H9 (cell line): ENCODE results near the gene RGS2. TPM values are rescaled to one million over a fixed set of nuclear protein-coding genes. Genes with fewer than 3 reads are reported as not detected.

Source experiments
- DNase-seq: peaks from one replicate; pipeline ENCODE4 v3.0.0-alpha.2; 2017
- H2AFZ ChIP-seq: one replicate; pipeline ENCODE4 v1.6.1; 2013; ENCODE audit warnings: mild to moderate bottlenecking, low read length, control low read depth, moderate library complexity
- H2AK5ac ChIP-seq: 2 replicates; pipeline ENCODE4 v1.6.1; 2013; ENCODE audit warnings: low read length, control low read depth, mixed read lengths; ENCODE audit not compliant: insufficient read length
- H2BK120ac ChIP-seq: one replicate; pipeline ENCODE4 v1.6.1; 2013; ENCODE audit warnings: low read depth, mild to moderate bottlenecking, low read length, control low read depth, inconsistent platforms; ENCODE audit not compliant: poor library complexity, severe bottlenecking
- H2BK12ac ChIP-seq: 2 replicates; pipeline ENCODE4 v1.6.1; 2013; ENCODE audit warnings: low read length, control low read depth, mixed read lengths, low read depth; ENCODE audit not compliant: insufficient read length
- H2BK15ac ChIP-seq: 2 replicates; pipeline ENCODE4 v1.6.1; 2013; ENCODE audit warnings: low read depth, low read length, control low read depth
- H2BK20ac ChIP-seq: one replicate; pipeline ENCODE4 v1.6.1; 2013; ENCODE audit warnings: low read depth, mild to moderate bottlenecking, low read length, control low read depth, inconsistent platforms; ENCODE audit not compliant: poor library complexity, severe bottlenecking
- H2BK5ac ChIP-seq: 2 replicates; pipeline ENCODE4 v1.6.1; 2013; ENCODE audit warnings: low read length, control low read depth, mixed read lengths; ENCODE audit not compliant: insufficient read length
- H3K14ac ChIP-seq: 2 replicates; pipeline ENCODE4 v1.6.1; 2013; ENCODE audit warnings: low read length, control low read depth; ENCODE audit not compliant: insufficient read depth
- H3K18ac ChIP-seq: 2 replicates; pipeline ENCODE4 v1.6.1; 2013; ENCODE audit warnings: low read depth, mild to moderate bottlenecking, mixed read lengths, low read length, control low read depth; ENCODE audit not compliant: insufficient read length
- H3K23ac ChIP-seq: 2 replicates; pipeline ENCODE4 v1.6.1; 2013; ENCODE audit warnings: low read length, control low read depth, mixed read lengths, low read depth; ENCODE audit not compliant: insufficient read length
- H3K23me2 ChIP-seq: 2 replicates; pipeline ENCODE4 v1.6.1; 2013; ENCODE audit warnings: low read depth, mild to moderate bottlenecking, mixed read lengths, low read length, control low read depth; ENCODE audit not compliant: insufficient read length, poor library complexity, severe bottlenecking
- H3K27ac ChIP-seq: 2 replicates; pipeline ENCODE4 v1.5.1; 2013; ENCODE audit warnings: low read length, control low read depth, mixed read lengths, low read depth; ENCODE audit not compliant: insufficient read length
- H3K27me3 ChIP-seq: 2 replicates; pipeline ENCODE4 v1.6.1; 2013; ENCODE audit warnings: low read length, control low read depth, inconsistent platforms; ENCODE audit not compliant: insufficient read depth
- H3K4ac ChIP-seq: 2 replicates; pipeline ENCODE4 v1.6.1; 2013; ENCODE audit warnings: low read depth, mild to moderate bottlenecking, control low read depth, inconsistent platforms, low read length, moderate library complexity
- H3K4me1 ChIP-seq: 2 replicates; pipeline ENCODE4 v1.6.1; 2013; ENCODE audit warnings: low read length, control low read depth, inconsistent platforms; ENCODE audit not compliant: insufficient read depth
- H3K4me2 ChIP-seq: 2 replicates; pipeline ENCODE4 v1.6.1; 2013; ENCODE audit warnings: low read length, control low read depth, mixed read lengths; ENCODE audit not compliant: insufficient read length, insufficient read depth
- H3K56ac ChIP-seq: 2 replicates; pipeline ENCODE4 v1.6.1; 2013; ENCODE audit warnings: low read depth, mild to moderate bottlenecking, mixed read lengths, low read length, control low read depth; ENCODE audit not compliant: insufficient read length
- H3K79me1 ChIP-seq: 2 replicates; pipeline ENCODE4 v1.6.1; 2013; ENCODE audit warnings: low read depth, mild to moderate bottlenecking, moderate library complexity, low read length, control low read depth, inconsistent platforms; ENCODE audit not compliant: insufficient read depth, poor library complexity, severe bottlenecking
- H3K79me2 ChIP-seq: 2 replicates; pipeline ENCODE4 v1.6.1; 2013; ENCODE audit warnings: low read length, control low read depth, inconsistent platforms; ENCODE audit not compliant: insufficient read depth
- H3K9ac ChIP-seq: 2 replicates; pipeline ENCODE4 v1.6.1; 2013; ENCODE audit warnings: low read length, control low read depth, mixed read lengths; ENCODE audit not compliant: insufficient read length; ENCODE audit errors: extremely low read depth
- H3K9me3 ChIP-seq: one replicate; pipeline ENCODE4 v1.6.1; 2013; ENCODE audit warnings: low read depth, low read length, inconsistent platforms; ENCODE audit not compliant: control insufficient read depth
- H3T11ph ChIP-seq: one replicate; pipeline ENCODE4 v1.6.1; 2013; ENCODE audit warnings: mild to moderate bottlenecking, low read length, control low read depth, inconsistent platforms
- H4K20me1 ChIP-seq: one replicate; pipeline ENCODE4 v1.6.1; 2013; ENCODE audit not compliant: control insufficient read depth, insufficient read length, insufficient read depth
- H4K5ac ChIP-seq: 2 replicates; pipeline ENCODE4 v1.6.1; 2013; ENCODE audit warnings: low read depth, mild to moderate bottlenecking, mixed read lengths, low read length, control low read depth; ENCODE audit not compliant: insufficient read length
- H4K8ac ChIP-seq: replicated peaks from 2 replicates; pipeline ENCODE4 v1.6.1; 2013; ENCODE audit warnings: low read length, control low read depth, mixed read lengths, low read depth; ENCODE audit not compliant: insufficient read length
- H4K91ac ChIP-seq: 2 replicates; pipeline ENCODE4 v1.6.1; 2013; ENCODE audit warnings: low read depth, mild to moderate bottlenecking, moderate library complexity, mixed read lengths, low read length, control low read depth; ENCODE audit not compliant: insufficient read length
- H3K27ac Mint-ChIP-seq, 3 experiments: 2 replicates in 2 of 3; 3 replicates in 1 of 3; pipeline ENCODE4 v1.8.0; 2020 to 2021; ENCODE audit warnings: mixed read lengths in 3 of 3, mild to moderate bottlenecking in 1 of 3, moderate library complexity in 1 of 3
- H3K27me3 Mint-ChIP-seq: 2 replicates; pipeline ENCODE4 v1.8.0; 2021; ENCODE audit warnings: low read depth, mild to moderate bottlenecking, moderate library complexity, mixed read lengths
- H3K36me3 Mint-ChIP-seq, 3 experiments: 2 replicates in 2 of 3; 3 replicates in 1 of 3; pipeline ENCODE4 v1.8.0; 2020 to 2021; ENCODE audit warnings: low read depth in 3 of 3, mixed read lengths in 3 of 3; ENCODE audit not compliant: insufficient read depth in 1 of 3
- H3K4me1 Mint-ChIP-seq, 2 experiments: 2 replicates each; pipeline ENCODE4 v1.8.0; 2020; ENCODE audit warnings: mixed read lengths in 2 of 2
- H3K4me3 Mint-ChIP-seq, 2 experiments: 2 replicates in 1 of 2; 3 replicates in 1 of 2; pipeline ENCODE4 v1.8.0; 2020 to 2021; ENCODE audit warnings: mild to moderate bottlenecking in 2 of 2, mixed read lengths in 2 of 2, moderate library complexity in 1 of 2
- H3K9me3 Mint-ChIP-seq, 2 experiments: 2 replicates in 1 of 2; 3 replicates in 1 of 2; pipeline ENCODE4 v1.8.0; 2020; ENCODE audit warnings: mild to moderate bottlenecking in 2 of 2, mixed read lengths in 2 of 2, moderate library complexity in 1 of 2
- CTCF ChIP-seq: fragments of 200-600 bp; sonication (generic); conservative IDR thresholded peaks from 3 replicates; pipeline ENCODE4 v1.8.0; 2021; ENCODE audit warnings: antibody characterized with exemption, mild to moderate bottlenecking
- WGBS: extraction: QIAGEN DNeasy Blood & Tissue Kit; methylation state at CpG from one replicate; pipeline ENCODE4 v1.1.7; 2013; ENCODE audit warnings: missing lambda C conversion rate, low lambda C conversion rate, mixed read lengths; ENCODE audit not compliant: insufficient read length; ENCODE audit errors: extremely low coverage; 5-methylcytosine and 5-hydroxymethylcytosine counted together
- total RNA-seq: library from RNA; stranded (reverse); gene quantifications from 2 replicates; pipeline ENCODE4 v1.2.1, GENCODE V29; 2021

The RGS2 gene
- total RNA-seq, 1 experiment from 2014 or later = 13.9 TPM

- Histone ChIP-seq H3K23ac (no peak overlapping the region), H3K18ac (no peak overlapping the region), H3K27ac (no peak overlapping the region), H3K56ac (no peak overlapping the region), H3K79me2 (no peaks in the 10 kb centered on the region; the same call in 1 of the 2 replicates), H4K20me1 (no peaks in the 10 kb centered on the region), H3K9me3 (no peaks in the 10 kb centered on the region), H2BK12ac (no peak overlapping the region), H3T11ph (no peak overlapping the region), H2BK5ac (no peak overlapping the region), H4K91ac (no peak overlapping the region), H4K5ac (no peak overlapping the region), H2AFZ (no peak overlapping the region), H2BK20ac (no peak overlapping the region), H3K4ac (no peak overlapping the region), H4K8ac (no peak overlapping the region), H3K9ac (no peak overlapping the region), H2AK5ac (no peak overlapping the region), H3K23me2 (peaks cover 12% of the 10 kb centered on the region), H3K27me3 (no peaks in the 10 kb centered on the region), H3K4me2 (no peak overlapping the region), H3K14ac (no peak overlapping the region), H2BK15ac (no peak overlapping the region), H2BK120ac (no peak overlapping the region), H3K4me1 (no peaks in the 10 kb centered on the region), H3K79me1 (no peaks in the 10 kb centered on the region)
- H3K4me3 Mint-ChIP-seq = no peak overlapping the region
- peaks cover 23 to 31% of the 10 kb centered on the region in 2 experiments for H3K4me1 Mint-ChIP-seq
- H3K36me3 Mint-ChIP-seq = peaks cover 5 to 15% (median 11%) of the 10 kb centered on the region in 3 experiments; a peak in 6 of 7 replicates
- H3K27ac Mint-ChIP-seq = no peak overlapping the region; a peak in 1 of 7 replicates
- TF ChIP-seq CTCF = no peak
- no peaks in the 10 kb centered on the region for H3K9me3 Mint-ChIP-seq
- DNase-seq = no peak
- peaks cover 15% of the 10 kb centered on the region for H3K27me3 Mint-ChIP-seq
- no CpG with 5 or more reads among the region's 3 CpGs for WGBS
Measured at GRCh38 chr1:192811006-192811405, 2.2 kb downstream of the RGS2 start.
